Measurements from ENCODE around the gene GRK5.
"Not testable (repeated sequence)": the region's sequence is repeated elsewhere in the genome, so short reads cannot be mapped to it uniquely, and the experiment has no call there.

Gene GRK5

DNA sequence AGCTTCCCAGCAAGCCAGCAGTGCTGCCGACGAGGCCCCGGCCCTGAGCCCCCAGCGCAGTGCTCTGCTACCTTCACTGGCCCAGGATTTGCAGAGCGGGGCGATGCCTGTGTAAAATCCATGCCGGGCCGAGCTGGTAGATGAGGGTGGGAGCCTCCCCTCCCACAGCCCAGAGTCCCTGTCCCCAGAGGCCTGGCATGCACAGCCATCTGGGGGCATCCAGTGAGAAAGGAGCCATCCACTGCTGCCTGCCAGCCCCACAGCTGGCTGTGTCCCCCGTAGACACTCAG lies 218.5 kb downstream of the GRK5 start:
- peaks cover 11% of the 10 kb centered on the region for H3K4me1 ChIP-seq (ENCODE audit: control insufficient read depth, insufficient read depth, low read length)
- H3K4me3 ChIP-seq (ENCODE audit: low read depth, low read length) = no peak overlapping the region
- H3K36me3 ChIP-seq (ENCODE audit: control insufficient read depth, insufficient read depth, low read length) = no peaks in the 10 kb centered on the region
- no peak overlapping the region for H3K27ac ChIP-seq (ENCODE audit: low read depth, low read length)
- H3K9me3 ChIP-seq (ENCODE audit: control insufficient read depth, insufficient read depth, low read length) = no peaks in the 10 kb centered on the region
- no peak overlapping the region for H3K9ac ChIP-seq (ENCODE audit: low read depth, low read length)
- H3K27me3 ChIP-seq (ENCODE audit: control insufficient read depth, insufficient read depth, low read length) = no peaks in the 10 kb centered on the region

DNA sequence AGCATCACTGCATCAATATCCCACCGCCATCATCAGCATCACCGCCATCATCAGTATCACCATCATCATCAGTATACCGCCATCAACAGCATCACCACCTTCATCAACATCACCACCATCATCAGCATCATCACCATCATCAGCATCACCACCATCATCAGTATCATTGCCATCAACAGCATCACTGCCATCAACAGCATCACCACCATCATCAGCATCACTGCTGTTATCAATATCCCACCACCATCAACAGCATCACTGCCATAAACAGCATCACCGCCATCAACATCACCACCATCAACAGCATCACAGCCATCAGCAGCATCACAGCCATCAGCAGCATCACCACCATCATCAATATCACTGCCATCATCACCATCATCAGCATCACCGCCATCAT lies 219.3 kb downstream of the GRK5 start:
- Histone ChIP-seq H3K27ac (ENCODE audit: low read depth, low read length) (no peak overlapping the region), H3K9ac (ENCODE audit: low read depth, low read length) (no peak overlapping the region), H3K27me3 (ENCODE audit: control insufficient read depth, insufficient read depth, low read length) (no peaks in the 10 kb centered on the region), H3K9me3 (ENCODE audit: control insufficient read depth, insufficient read depth, low read length) (no peaks in the 10 kb centered on the region), H3K36me3 (ENCODE audit: control insufficient read depth, insufficient read depth, low read length) (no peaks in the 10 kb centered on the region), H3K4me1 (ENCODE audit: control insufficient read depth, insufficient read depth, low read length) (peaks cover 8% of the 10 kb centered on the region), H3K4me3 (ENCODE audit: low read depth, low read length) (no peak overlapping the region)

DNA sequence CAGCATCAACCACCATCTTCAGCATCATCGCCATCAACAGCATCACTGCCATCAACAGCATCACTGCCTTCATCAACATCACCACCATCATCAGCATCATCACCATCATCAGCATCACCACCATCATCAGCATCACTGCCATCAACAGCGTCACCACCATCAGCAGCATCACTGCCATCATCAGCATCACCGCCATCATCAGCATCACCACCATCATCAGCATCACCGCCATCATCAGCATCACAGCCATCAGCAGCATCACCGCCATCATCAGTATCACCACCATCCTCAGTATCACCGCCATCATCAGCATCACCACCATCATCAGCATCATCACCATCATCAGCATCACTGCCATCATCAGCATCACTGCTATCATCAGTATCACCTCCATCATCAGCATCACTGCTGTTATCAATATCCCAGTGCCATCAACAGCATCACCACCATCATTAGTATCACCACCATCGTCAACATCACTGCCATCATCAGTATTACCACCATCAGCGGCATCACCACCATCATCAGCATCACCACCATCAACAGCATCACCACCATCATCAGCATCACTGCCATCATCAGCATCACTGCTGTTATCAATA lies 220.0 kb downstream of the GRK5 start:
- peaks cover 2% of the 10 kb centered on the region; the same call in 1 of the 2 replicates for H3K4me1 ChIP-seq (ENCODE audit: control insufficient read depth, insufficient read depth, low read length)
- H3K4me3 ChIP-seq (ENCODE audit: low read depth, low read length) = no peak overlapping the region
- H3K9me3 ChIP-seq (ENCODE audit: control insufficient read depth, insufficient read depth, low read length) = no peaks in the 10 kb centered on the region
- H3K27ac ChIP-seq (ENCODE audit: low read depth, low read length) = no peak overlapping the region
- no peaks in the 10 kb centered on the region for H3K27me3 ChIP-seq (ENCODE audit: control insufficient read depth, insufficient read depth, low read length)
- H3K36me3 ChIP-seq (ENCODE audit: control insufficient read depth, insufficient read depth, low read length) = no peaks in the 10 kb centered on the region
- H3K9ac ChIP-seq (ENCODE audit: low read depth, low read length) = no peak overlapping the region

DNA sequence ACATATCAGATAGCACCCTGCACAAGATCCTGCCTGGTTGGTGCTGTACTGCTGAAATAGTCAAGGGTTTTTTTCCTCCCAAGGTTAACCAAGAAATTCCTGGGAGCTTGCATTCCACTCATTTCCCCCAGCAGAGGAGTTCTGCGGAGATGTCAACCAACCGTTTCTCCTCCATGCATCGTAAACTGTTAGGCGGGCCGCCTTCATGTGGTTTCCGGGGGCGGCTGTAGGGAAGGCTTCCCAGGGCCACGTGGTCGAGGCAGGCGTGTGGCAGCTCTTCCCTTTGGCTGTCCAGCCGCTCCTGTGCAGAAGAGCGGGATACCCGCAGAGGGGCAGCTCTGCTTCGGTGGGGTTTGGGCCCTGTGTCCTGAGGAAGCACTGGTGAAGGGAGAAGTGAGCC lies 221.4 kb downstream of the GRK5 start:
- H3K4me3 ChIP-seq (ENCODE audit: low read depth, low read length) = no peak overlapping the region
- H3K9me3 ChIP-seq (ENCODE audit: control insufficient read depth, insufficient read depth, low read length) = no peaks in the 10 kb centered on the region
- H3K27me3 ChIP-seq (ENCODE audit: control insufficient read depth, insufficient read depth, low read length) = no peaks in the 10 kb centered on the region
- no peaks in the 10 kb centered on the region for H3K36me3 ChIP-seq (ENCODE audit: control insufficient read depth, insufficient read depth, low read length)
- no peak overlapping the region for H3K9ac ChIP-seq (ENCODE audit: low read depth, low read length)
- H3K27ac ChIP-seq (ENCODE audit: low read depth, low read length) = no peak overlapping the region
- no peaks in the 10 kb centered on the region for H3K4me1 ChIP-seq (ENCODE audit: control insufficient read depth, insufficient read depth, low read length)

DNA sequence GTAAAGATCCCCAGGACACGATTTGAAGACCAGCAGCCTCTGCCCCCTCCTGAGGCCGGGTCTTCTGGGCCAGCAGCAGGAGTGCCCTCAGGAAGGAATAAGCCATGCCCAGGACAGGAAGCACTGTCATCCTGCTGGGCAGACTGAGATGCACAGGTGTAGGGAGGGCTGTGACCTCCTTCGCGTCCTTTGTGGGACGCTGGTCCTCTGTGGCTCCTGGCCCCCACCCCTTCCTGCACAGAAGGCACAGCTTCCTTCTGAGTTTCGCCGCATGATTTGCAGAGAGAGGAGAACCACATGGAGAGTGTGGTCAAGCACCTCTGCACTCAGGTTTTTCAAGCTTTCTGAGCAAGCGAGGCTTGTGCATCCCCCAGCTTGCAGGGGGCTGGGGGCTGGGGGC lies 222.4 kb downstream of the GRK5 start:
- no peaks in the 10 kb centered on the region for H3K36me3 ChIP-seq (ENCODE audit: control insufficient read depth, insufficient read depth, low read length)
- peaks cover 5% of the 10 kb centered on the region for H3K9me3 ChIP-seq (ENCODE audit: control insufficient read depth, insufficient read depth, low read length)
- no peak overlapping the region for H3K9ac ChIP-seq (ENCODE audit: low read depth, low read length)
- no peak overlapping the region for H3K27ac ChIP-seq (ENCODE audit: low read depth, low read length)
- no peaks in the 10 kb centered on the region for H3K4me1 ChIP-seq (ENCODE audit: control insufficient read depth, insufficient read depth, low read length)
- H3K27me3 ChIP-seq (ENCODE audit: control insufficient read depth, insufficient read depth, low read length) = no peaks in the 10 kb centered on the region
- no peak overlapping the region for H3K4me3 ChIP-seq (ENCODE audit: low read depth, low read length)

DNA sequence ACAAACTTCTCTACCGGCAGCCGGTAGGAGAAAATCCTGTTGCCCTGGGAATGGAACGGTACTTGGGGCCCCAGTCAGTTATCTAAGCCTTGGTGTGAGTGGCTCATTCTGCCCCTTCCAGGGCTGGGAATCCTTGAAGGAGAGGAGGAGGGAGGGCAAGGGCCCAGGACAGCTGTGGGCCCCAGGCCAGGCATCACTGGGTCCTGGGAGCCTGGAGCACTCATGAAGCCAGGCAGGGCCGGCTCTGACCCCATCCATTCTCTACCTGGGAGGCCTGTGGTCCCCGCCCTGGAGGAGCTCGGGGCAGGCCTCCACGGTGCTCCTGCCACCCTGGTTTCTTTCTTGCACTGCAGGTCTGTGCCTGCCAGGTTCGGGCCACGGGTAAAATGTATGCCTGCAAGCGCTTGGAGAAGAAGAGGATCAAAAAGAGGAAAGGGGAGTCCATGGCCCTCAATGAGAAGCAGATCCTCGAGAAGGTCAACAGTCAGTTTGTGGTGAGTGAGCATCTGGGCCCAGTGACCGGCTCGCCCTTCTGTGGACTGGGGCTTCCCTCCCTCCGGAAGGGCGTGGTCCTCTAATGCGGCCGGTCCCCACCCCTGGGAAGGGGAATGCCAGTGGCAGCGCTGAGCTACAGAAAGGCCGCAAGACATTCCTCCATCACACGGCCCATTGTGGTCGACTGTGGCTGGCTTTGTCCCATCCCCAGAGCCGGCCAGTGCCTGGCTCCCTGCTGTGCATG lies 223.8 kb downstream of the GRK5 start:
- Histone ChIP-seq H3K9me3 (ENCODE audit: control insufficient read depth, insufficient read depth, low read length) (peaks cover 7% of the 10 kb centered on the region), H3K27me3 (ENCODE audit: control insufficient read depth, insufficient read depth, low read length) (no peaks in the 10 kb centered on the region), H3K9ac (ENCODE audit: low read depth, low read length) (no peak overlapping the region), H3K27ac (ENCODE audit: low read depth, low read length) (no peak overlapping the region), H3K36me3 (ENCODE audit: control insufficient read depth, insufficient read depth, low read length) (no peaks in the 10 kb centered on the region), H3K4me3 (ENCODE audit: low read depth, low read length) (no peak overlapping the region), H3K4me1 (ENCODE audit: control insufficient read depth, insufficient read depth, low read length) (no peaks in the 10 kb centered on the region)

DNA sequence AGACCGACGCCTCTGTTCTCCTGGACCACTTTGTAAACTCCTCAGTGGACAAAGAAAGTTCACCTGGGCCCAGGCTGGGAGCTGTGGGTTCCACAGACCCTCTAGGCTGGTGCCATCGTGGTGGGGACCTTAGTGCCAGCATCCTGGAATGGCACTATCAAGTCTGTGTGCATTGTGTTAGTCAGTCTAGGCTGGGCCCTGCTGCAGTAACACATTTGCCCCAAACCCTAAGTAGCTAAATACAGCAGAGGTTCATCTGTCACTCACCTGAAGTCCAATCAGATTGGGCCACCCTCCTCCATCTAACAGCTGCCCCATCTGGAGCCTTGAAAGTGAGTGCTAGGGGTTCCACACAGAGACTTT lies 224.4 kb downstream of the GRK5 start:
- no peak overlapping the region for H3K27ac ChIP-seq (ENCODE audit: low read depth, low read length)
- no peaks in the 10 kb centered on the region for H3K36me3 ChIP-seq (ENCODE audit: control insufficient read depth, insufficient read depth, low read length)
- no peaks in the 10 kb centered on the region for H3K4me1 ChIP-seq (ENCODE audit: control insufficient read depth, insufficient read depth, low read length)
- no peak overlapping the region for H3K4me3 ChIP-seq (ENCODE audit: low read depth, low read length)
- H3K9ac ChIP-seq (ENCODE audit: low read depth, low read length) = no peak overlapping the region
- H3K9me3 ChIP-seq (ENCODE audit: control insufficient read depth, insufficient read depth, low read length) = peaks cover 8% of the 10 kb centered on the region
- no peaks in the 10 kb centered on the region for H3K27me3 ChIP-seq (ENCODE audit: control insufficient read depth, insufficient read depth, low read length)

DNA sequence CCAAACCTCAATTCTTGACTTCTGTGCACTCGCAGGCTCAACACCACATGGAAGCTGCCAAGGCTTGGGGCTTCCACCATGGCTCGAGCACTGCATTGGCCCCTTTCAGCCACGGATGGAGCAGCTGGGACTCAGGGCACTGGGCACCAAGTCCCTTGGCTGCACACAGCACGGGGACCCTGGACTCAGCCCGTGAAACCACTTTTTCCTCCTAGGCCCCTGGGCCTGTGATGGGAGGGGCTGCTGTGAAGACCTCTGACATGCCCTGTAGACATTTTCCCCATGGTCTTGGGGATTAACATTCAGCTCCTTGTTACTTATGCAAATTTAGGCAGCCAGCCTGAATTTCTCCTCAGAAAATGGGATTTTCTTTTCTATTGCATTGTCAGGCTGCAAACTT lies 227.6 kb downstream of the GRK5 start:
- H3K27ac ChIP-seq (ENCODE audit: low read depth, low read length); H3K9ac ChIP-seq (ENCODE audit: low read depth, low read length); H3K4me1 ChIP-seq (ENCODE audit: control insufficient read depth, insufficient read depth, low read length); H3K9me3 ChIP-seq (ENCODE audit: control insufficient read depth, insufficient read depth, low read length); H3K36me3 ChIP-seq (ENCODE audit: control insufficient read depth, insufficient read depth, low read length); H3K27me3 ChIP-seq (ENCODE audit: control insufficient read depth, insufficient read depth, low read length); H3K4me3 ChIP-seq (ENCODE audit: low read depth, low read length): not testable (repeated sequence)

DNA sequence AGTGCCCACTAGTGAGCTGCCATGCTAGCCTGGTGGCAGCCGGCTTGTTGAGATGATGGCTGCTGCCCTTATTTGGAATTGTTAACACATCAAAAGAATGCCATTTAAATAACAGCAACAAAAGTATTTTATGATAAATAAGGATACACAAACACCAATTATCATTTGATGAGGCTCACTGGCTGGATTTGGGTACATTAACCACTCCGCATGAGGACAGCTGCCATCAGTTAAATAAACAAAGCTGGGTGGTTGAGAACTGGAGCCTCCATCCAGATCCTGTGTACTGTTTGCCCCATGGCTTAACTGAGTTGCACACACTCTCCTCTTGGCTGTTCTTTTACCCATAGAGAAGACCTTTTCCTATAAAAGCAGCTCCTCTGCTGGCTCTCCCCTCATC lies 231.3 kb downstream of the GRK5 start:
- Histone ChIP-seq H3K9me3 (ENCODE audit: control insufficient read depth, insufficient read depth, low read length) (peaks cover 8% of the 10 kb centered on the region), H3K4me3 (ENCODE audit: low read depth, low read length) (no peak overlapping the region), H3K36me3 (ENCODE audit: control insufficient read depth, insufficient read depth, low read length) (no peaks in the 10 kb centered on the region), H3K27ac (ENCODE audit: low read depth, low read length) (no peak overlapping the region), H3K27me3 (ENCODE audit: control insufficient read depth, insufficient read depth, low read length) (no peaks in the 10 kb centered on the region), H3K4me1 (ENCODE audit: control insufficient read depth, insufficient read depth, low read length) (no peaks in the 10 kb centered on the region), H3K9ac (ENCODE audit: low read depth, low read length) (no peak overlapping the region)

DNA sequence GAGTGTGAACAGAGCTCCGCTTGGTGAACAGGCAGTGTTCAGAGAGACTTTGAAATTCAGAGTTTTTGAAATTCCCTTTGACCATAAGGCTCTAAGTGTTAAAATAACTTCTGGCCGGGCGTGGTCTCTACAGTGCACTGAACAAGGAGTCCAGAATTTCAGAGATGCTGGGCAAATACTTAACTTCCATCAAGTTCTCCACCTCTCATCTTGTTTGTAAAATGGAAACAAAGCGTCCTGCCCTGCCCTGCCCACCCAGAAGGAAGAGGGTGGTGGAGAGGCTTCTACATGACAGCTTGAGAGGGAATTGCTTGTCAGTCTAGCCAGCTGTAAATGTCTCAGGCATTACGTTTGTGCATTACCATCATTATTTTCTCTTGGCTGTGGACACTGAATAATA lies 232.6 kb downstream of the GRK5 start:
- H3K4me1 ChIP-seq (ENCODE audit: control insufficient read depth, insufficient read depth, low read length) = no peaks in the 10 kb centered on the region
- H3K9me3 ChIP-seq (ENCODE audit: control insufficient read depth, insufficient read depth, low read length) = peaks cover 3% of the 10 kb centered on the region; the same call in 1 of the 2 replicates
- no peak overlapping the region for H3K4me3 ChIP-seq (ENCODE audit: low read depth, low read length)
- no peaks in the 10 kb centered on the region for H3K36me3 ChIP-seq (ENCODE audit: control insufficient read depth, insufficient read depth, low read length)
- H3K9ac ChIP-seq (ENCODE audit: low read depth, low read length) = no peak overlapping the region
- no peaks in the 10 kb centered on the region for H3K27me3 ChIP-seq (ENCODE audit: control insufficient read depth, insufficient read depth, low read length)
- H3K27ac ChIP-seq (ENCODE audit: low read depth, low read length) = no peak overlapping the region

DNA sequence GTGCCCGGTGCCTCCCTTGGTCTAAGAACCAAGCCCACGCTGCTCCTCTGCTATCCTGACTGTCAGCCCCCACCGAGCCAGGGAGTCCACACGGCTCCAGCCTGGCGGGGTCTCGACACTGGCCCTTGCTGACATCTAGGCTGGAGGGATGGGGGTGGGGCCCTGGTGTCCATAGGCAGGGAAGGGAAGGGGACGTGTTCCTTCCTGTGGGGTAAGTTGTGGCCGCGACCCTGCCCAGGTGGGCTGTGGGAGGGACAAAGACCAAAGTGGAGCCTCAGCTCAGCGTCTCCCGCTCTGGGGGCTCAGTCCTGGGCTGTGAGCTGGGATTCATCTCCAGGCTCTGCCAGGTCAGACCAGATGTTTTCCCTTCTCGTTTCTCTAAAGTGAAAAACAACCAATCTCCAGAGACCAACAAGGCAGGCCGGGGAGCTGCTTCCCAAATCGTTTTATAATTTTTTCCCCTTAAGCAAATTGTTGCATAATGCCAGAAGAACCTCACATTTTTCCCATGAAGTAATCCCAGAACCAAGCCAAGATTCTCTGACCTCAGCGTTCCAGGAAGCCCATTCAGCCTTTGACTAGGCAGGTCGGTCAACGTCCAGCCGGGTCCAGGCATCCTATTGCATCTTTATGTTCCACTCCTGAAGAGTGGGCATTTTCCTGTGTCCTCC lies 233.9 kb downstream of the GRK5 start:
- no peaks in the 10 kb centered on the region for H3K4me1 ChIP-seq (ENCODE audit: control insufficient read depth, insufficient read depth, low read length)
- H3K9ac ChIP-seq (ENCODE audit: low read depth, low read length) = no peak overlapping the region
- no peak overlapping the region for H3K27ac ChIP-seq (ENCODE audit: low read depth, low read length)
- no peaks in the 10 kb centered on the region for H3K9me3 ChIP-seq (ENCODE audit: control insufficient read depth, insufficient read depth, low read length)
- H3K4me3 ChIP-seq (ENCODE audit: low read depth, low read length) = no peak overlapping the region
- H3K36me3 ChIP-seq (ENCODE audit: control insufficient read depth, insufficient read depth, low read length) = no peaks in the 10 kb centered on the region
- no peaks in the 10 kb centered on the region for H3K27me3 ChIP-seq (ENCODE audit: control insufficient read depth, insufficient read depth, low read length)
